Ureter (tissue), 1 donor: ENCODE measurements around the gene MAGI2. TPM values are rescaled to one million over a fixed set of nuclear protein-coding genes. Genes with fewer than 3 reads are reported as not detected.
"Not testable (repeated sequence)": the region's sequence is repeated elsewhere in the genome, so short reads cannot be mapped to it uniquely, and the experiment has no call there.

Source experiments
- DNase-seq: peaks from one replicate; pipeline ENCODE4 v3.0.0-alpha.2; 2020; ENCODE audit warnings: low spot score
- total RNA-seq: library from RNA; stranded (reverse); gene quantifications from one replicate; pipeline ENCODE4 v1.2.4, GENCODE V29; 2023
- donor health status: DM: yes; HTN: yes; CAD: no.

Gene MAGI2
- total RNA-seq, 1 donor from 2014 or later: 25.3 TPM

DNA sequence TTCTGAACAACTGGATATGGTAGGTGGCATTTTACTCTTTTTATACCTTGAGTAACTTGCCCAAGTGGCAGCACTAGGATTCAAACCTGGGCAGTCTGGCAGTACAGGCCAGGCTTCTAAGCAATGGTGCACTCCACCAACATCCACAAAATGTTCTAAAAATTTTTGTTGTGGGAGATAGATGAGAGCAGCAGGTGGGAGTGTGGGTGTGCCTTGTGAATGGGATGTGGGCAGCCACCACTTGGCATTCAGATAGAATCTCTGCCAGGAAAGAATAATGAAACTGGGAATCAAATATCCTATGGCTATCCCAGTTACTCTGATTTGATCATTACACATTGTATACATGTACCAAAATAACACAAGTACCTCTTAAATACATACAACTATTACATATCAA is 810.7 kb downstream of the MAGI2 start:
- DNase-seq: no peak

DNA sequence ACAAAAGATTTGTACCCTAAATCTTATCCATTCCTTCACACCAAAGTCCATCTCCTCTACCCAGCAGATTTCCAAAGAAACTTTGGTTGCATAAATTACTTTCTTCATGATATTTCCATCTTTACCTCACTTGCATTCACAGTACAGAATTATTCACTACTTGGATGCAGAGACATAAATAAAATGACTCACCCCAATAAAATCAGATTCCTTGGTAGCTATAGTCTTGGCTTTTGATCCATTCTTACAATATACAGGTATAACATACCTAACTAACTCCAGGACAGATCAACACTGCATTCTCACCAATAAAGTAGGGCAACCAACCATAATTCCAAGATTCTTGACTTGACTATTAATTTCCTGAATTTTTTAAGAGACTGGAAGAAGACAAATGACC is 815.1 kb downstream of the MAGI2 start:
- DNase-seq: no peak

DNA sequence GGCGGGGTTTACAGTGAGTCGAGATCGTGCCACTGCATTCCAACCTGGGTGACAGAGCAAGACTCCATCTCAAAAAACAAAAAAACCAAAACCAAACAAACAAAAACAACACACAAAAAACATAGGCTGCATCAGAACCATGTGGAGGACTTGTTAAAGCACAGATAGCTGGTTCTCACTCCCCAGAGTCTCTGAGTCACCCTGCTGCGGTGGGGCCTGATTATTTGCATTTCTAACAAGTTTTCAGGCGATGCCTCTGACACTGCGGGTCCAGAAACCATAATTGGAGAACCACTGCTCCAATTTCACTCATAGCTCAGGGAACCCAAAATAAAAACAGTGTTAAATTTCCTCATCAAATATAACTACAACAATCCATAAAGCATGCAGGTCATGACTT is 816.7 kb downstream of the MAGI2 start:
- no peak for DNase-seq

DNA sequence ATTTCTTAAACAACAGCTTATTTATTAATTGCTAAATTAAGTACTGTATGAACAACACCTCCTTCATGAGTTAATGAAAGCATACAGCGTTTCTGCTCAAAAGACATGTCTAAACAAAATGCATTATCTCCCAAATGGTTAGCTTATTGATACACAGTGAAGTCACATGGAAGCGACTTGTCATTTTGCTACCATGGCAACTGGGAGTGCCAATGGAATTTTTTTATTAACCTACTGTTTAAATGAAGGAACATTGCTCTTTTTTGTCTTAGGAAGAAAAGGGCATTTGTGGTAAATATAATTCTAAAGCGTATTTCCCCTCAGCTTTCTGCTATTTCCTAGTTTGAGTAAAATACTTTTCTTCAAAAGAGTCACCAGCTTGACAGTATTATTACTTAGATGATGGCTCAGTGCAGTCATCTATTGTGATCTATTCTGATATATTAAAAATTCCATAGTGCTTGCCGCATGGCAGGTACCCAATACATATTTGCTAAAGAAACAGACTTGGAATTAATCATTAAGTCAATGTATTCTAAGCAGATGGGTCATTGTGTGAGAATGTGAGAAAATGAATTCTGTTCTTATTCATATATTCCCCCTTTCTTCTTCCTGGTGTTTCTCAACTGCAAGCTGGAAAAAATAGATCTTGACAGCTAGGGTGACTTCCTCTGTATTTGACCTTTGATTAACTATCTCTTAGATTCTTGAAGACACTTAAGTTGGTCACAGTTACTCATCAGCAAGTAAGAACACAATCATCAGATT is 818.3 kb downstream of the MAGI2 start:
- DNase-seq: no peak

DNA sequence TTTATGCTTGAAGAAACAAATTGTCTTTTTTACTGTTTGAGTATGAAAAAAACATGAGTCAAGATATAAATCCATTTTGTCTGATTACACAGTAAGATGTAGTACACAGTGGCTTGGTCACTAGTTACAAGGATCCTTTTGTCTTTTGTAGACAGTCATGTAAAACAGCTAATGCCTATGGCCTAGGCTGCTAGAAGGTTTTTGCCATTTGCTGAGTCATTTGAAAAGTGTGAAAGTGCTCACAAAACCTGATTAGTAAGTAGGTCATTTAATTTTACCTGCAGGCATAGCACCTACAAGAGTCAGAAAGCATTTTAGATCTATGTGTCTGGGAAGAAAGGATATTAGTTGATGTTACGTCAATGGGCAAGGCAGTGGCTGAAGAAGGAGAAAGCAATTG is 819.4 kb downstream of the MAGI2 start:
- no peak for DNase-seq

DNA sequence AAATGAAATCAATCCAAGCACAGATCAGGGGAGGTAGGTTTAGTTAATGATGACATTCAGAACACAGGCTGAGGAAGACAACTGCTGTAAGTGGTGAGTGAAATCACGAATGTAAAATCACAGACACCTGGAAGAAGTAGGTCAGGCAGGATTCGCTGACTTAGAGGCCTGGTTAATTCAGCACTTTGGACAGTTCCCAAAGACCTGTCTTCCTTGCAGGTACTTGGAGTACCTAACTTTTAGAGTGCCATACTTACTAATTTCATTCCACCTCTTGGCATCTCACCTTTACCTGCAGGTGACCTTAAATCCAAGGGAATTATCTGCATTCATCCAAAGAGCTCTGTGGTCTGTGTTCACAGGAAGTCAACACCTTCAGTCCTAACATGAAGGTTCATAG is 832.5 kb downstream of the MAGI2 start:
- DNase-seq: no peak

DNA sequence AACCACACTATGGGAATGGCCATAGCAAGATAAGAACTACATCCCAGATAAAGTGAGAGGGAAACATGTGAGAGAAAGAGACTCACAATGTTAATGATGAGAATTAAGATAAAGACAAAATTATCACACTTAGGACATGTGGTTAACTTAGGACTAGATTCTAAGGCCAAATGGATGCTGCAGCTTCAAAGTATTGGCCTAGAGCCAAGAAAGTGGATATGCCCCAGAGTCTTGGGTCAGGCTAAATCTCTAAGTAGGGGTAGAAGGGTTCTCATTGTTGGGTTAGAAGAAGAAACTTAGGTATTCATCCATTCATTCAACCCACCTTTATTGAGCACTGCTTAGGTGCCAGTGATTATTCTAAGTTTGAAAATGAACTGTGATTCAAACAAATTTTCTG is 836.9 kb downstream of the MAGI2 start:
- DNase-seq: no peak

DNA sequence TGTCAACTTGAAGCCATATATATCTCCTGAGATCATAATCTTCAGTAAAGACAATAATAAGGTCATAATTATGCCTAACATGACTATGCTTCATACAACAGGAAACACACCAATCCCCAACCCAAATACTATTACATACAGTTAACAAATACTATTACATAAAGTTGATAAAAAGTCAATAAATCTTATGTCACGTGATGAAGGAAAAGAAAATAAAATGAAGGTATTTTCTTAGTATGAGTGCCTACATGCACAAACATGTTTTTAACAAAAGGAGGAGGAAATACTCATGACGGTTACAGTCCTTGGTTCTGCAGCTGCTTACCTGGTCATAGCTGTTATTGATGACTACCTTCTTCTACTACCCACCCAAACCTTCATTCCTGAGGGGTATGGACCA is 844.2 kb downstream of the MAGI2 start:
- no peak for DNase-seq

DNA sequence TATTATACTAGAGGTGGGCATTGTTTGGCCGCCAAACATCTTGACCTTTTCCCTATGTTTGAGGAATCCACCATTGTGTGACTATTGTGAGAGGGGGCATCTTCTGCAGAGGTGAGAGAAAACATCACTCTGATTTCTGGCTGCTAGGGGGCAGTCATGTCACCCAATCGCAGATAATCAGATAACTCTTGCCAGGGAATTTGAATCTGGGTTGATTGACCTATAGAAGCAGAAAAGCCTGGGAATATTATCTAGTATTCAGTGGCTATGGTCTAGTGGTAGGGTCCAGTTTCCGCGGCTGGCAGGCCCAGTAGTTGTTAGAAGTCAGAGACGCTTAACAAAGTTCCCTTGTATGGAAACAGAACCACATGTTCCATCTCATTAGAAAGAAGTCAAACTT is 846.4 kb downstream of the MAGI2 start:
- no peak for DNase-seq

DNA sequence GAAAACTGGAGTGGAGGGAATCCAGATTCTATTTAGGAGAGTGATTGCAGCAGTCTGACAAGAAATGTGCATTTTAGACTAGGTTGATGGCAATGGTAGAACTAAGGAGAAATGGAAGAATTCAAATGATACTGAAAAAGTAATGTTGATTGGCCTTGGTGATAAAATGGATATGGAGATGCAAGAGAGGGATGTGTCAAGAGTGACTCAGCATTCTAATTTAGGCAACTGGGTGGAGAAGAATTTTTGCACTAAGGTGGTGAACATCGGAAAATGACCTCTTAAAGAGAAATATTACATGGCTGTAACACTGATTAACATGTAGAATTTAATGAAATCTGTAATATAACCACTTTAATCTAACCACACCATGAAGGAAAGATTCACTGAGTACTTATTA is 848.3 kb downstream of the MAGI2 start:
- DNase-seq: no peak

DNA sequence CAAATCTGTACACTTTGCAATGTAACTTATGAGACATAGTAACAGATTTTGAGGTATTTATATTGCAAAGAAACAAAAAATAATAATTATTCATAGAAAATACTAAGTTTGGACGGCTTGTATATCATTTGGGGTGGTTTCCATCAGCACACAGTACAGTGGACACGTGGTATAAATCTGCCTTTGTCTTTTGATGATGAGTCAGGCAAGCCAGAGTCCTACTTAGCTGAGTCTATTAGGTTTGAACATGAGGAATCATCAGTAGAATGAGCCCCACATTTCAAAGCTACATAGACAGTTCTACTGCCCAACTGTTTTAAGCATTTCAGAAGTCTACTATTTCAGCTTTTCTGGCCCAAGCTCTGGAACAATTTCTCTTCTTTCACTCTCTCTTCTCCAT is 851.7 kb downstream of the MAGI2 start:
- DNase-seq: no peak

DNA sequence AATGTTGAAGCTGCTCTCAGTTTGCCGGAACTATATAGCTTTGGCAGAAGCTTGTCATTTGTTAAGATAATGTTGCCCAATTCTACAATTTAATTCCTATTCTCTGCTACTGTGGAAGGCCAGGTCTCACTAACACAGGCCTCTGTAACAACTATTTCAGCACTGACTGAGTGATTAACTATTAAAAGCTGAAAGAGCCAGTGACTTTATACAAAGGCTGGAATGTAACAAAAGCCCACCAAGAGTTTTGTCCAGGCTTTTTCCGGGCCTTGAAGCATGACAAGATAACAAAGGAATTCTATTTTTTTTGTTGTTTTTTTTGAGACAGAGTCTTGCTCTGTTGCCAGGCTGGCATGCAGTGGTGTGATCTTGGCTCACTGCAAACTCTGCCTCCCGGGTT is 859.3 kb downstream of the MAGI2 start:
- DNase-seq: no peak

DNA sequence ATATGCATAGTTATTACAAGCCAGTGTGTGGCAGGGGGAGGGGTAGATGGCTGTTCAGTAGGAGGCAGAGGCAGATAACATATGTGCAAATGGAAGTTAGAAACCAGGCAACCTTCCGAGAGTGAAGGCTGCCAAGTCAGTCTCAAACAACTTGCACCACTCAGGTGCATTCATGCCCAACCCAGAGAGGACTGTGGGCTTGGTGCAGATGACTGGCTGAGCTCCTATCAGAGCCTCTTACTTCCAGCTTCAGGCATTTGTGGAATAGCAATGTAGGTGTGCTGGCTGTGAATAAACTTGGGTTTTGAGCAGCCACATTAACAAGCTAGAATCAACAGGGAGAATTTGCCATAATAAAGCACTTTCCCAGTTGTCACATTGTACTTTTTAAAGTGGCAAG is 865.1 kb downstream of the MAGI2 start:
- no peak for DNase-seq

DNA sequence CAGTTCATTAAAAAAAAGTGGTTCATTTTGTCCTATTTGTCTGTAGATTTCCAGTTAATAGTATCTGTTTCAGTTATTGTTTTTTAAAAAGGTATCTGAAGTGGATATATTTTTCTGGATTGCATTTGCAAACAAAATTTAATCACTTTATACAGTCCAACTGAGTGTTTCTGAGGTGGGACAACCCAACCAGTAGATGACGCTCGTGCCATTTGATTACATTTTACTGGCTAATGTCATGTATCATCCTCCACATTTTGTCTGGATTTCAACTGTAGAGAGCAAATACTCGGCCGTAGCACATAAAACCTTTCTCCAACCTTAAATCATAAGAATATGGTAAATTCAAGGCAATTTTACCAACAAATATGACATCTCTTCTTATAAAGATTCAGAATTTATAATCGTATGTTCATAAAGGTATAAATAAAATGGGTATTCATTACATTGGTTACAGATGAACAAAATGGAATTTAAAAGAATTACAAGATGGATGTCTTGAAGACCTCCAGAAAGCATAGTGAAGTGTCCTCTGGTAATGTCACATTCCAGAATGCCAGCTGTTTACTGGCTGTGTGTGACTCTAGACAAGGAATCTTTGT is 865.9 kb downstream of the MAGI2 start:
- DNase-seq: no peak

DNA sequence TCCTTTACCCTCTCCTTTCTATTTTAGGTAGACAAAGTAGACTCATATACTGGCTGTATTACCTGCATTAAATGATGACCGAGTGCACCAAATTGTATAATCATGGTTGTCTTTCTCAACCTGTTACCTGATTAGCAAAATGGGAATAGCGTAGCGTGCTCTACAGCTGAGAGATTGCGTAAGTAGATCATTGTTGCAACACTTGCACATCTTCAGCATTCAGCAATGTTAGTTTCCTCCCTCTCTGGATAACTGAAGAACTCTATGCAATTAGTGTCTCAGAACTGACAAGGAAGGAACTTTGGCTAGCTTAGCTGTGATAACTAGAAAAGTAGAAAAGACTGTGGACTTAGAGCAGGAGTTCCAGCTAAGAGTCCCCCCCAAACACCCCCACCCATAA is 867.5 kb downstream of the MAGI2 start:
- DNase-seq: no peak

DNA sequence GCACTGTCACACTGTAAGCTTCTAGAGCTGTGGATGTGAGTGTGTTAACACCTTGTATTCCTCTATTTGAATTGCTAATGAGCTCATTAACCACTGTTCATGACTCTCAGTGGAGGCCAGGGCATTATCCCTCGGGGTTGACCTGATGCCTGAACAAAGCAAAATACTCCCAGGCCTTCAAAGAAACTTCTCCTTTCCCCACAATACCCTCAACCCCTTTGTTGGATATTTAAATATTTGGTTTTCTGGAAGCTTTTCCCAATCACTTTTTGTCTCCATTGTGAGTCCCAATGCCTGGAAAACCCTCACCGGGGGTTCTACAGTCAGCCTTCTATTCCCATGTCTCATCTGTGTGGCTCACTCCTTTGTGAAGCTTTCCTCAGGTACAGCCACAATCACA is 874.8 kb downstream of the MAGI2 start:
- no peak for DNase-seq

DNA sequence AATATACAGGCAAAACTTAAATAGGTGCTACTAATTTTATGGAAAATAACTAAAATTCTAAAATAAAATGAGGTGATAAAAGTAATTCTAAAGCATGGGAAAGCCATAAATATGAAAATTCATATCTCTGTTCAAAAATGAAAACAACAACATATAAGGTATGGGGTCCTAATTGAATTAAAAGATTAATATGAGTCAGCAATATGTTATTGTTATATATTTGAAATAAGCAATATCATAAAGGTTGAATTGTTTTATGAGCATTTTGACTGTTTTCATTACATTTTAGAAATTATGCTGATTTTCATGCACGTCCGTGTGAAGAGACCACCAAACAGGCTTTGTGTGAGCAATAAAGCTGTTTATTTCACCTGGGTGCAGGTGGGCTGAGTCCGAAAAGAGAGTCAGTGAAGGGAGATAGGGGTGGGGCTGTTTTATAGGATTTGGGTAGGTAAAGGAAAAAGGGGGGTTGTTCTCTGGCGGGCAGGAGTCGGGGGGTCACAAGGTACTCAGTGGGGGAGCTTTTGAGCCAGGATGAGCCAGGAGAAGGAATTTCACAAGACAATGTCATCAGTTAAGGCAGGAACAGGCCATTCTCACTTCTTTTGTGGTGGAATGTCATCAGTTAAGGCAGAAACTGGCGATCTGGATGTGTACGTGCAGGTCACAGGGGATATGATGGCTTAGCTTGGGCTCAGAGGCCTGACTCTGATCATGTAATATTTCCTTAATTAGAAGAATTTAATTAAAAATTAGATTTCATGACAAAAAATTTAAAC is 876.1 kb downstream of the MAGI2 start:
- not testable (repeated sequence) for DNase-seq

DNA sequence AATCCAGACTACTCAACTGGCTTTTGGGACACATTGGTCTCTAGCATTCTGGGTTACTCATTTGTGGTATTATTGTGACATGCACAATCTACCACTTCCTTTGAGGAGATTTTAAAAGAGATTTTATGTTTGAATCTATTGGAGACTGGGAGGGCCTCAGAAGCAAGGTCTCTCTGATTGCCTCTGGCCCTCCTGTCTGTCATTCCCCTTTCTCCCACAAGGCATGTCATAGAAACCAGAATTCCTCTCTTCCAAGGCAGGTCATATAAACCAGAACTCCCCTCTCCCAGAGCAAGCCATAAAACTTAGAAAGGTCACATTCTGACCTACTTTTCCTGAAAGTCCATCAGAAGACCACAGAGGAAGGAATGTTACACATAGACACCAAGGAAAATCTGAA is 877.2 kb downstream of the MAGI2 start:
- DNase-seq: no peak

DNA sequence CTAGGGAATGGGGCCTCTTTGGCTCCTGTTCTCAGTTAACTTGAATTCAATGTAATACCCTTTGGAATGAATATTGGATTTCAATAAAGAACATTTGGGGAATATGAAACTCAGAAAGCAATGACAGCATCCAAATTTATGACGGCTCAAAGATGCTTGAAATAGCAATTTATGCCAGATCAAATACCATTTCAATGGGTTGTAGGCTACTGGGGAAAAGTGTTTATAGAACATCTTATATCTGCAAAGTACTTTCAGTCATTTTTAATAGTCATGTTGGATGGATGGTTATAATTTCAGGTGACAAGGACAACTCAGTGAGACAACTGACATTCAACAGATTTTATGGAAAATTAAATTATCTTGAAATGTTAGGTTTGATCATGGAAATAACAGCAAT is 882.2 kb downstream of the MAGI2 start:
- no peak for DNase-seq

DNA sequence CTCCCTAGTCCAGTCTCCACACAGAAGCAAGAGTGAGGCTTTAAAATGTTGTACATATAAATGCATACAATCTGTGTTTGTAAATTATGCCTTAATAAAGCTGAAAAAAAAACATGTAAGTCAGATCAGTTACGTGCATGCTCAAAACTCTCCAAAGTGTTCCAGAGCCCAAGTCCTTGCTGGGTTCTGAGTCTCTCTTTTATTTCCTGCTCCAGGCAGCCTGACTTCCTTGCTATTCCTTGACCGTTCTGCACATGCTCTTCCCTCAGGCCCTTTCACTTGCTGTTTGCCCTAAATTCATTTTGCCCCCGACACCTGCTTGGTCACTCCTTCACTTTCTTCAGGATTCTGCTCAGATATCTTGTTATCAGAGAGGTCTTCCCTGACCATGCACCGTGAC is 884.8 kb downstream of the MAGI2 start:
- no peak for DNase-seq

DNA sequence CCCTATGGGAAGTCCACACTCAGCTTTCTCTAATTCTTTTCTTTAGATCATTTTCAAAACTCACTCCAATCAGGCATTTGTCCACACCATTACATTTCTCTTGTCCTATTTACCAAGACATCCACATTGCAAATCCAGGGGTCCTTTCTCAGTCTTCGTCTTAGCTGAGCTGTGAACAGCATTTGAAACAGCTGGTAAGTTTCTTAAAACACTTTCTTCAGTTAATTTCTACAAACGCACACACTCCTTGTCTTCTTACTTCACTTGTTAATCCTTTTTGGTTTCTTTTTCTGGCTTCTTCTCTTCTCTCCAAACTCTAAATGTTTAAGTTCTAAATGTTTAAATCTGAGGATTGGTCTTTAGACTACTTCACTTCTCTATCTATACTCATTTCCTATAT is 885.6 kb downstream of the MAGI2 start:
- DNase-seq: no peak

DNA sequence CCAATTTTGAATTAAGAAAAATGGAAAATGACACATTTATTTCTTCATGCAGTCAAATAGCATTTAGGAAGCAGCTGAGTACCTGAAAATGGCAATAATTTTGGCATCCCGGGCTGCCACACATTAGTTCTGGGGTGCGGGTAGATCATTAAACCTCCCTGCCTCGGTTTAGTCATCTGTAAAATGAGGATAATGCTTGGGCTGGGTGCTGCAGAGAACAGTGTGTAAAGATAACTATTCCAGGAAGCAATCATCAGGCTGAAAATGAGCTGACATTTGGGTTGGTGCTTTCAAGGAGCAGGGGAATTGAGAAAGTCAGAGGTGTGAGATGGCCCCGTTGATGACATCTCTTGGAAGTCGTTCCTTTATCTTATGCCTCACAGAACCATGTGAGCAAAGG is 887.7 kb downstream of the MAGI2 start:
- DNase-seq: no peak

DNA sequence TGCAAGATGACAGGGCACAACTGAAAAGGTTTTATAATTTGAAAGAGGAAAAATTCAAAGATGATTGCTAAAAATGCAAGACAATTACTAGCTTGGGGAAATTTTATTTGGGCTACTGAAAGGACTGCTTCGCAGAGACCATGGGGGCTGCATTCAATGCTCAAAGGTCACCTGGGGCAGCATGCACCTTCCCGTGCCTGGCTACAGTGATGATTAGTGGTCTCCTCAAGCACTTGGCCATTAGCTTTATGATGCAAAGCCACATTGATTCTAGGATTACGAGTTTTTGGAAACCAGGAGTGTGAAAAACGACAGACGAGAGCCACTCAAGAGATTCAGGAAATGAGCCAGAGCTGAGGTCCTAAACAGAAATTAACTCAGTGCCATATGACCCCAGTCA is 890.3 kb downstream of the MAGI2 start:
- no peak for DNase-seq
